OCI-LY3 (cell line): Measurements from ENCODE around the gene CUL2.
A peak's percentile ranks its signal among the peaks of the same experiment; 100 is the strongest.

Experiments used
- H2AFZ ChIP-seq: fragments of 200-600, 300-600 bp; shearing (Covaris generic); 2 replicates; pipeline ENCODE4 v1.6.0; 2014; ENCODE audit warnings: antibody characterized with exemption, low read depth, low read length
- H3K27ac ChIP-seq: fragments of 200-600, 300-600 bp; sonication (generic); 2 replicates; pipeline ENCODE4 v1.5.1; 2014; ENCODE audit warnings: mild to moderate bottlenecking, low read length, moderate library complexity, mixed read lengths
- H3K27me3 ChIP-seq: fragments of 200-600, 300-600 bp; sonication (generic); 2 replicates; pipeline ENCODE4 v1.6.1; 2014; ENCODE audit warnings: low read depth, low read length, mixed read lengths
- H3K36me3 ChIP-seq: fragments of 200-600, 300-600 bp; sonication (generic); replicated peaks from 2 replicates; pipeline ENCODE3; 2014; ENCODE audit warnings: low read depth, low read length, mixed read lengths
- H3K4me1 ChIP-seq: fragments of 300-600, 200-600 bp; sonication (generic); 2 replicates; pipeline ENCODE4 v1.6.1; 2014; ENCODE audit warnings: low read length, mixed read lengths
- H3K4me2 ChIP-seq: fragments of 200-600, 300-600 bp; sonication (generic); 2 replicates; pipeline ENCODE4 v1.6.1; 2014; ENCODE audit warnings: low read length, mixed read lengths
- H3K4me3 ChIP-seq: fragments of 300-600, 200-600 bp; sonication (generic); 2 replicates; pipeline ENCODE4 v1.5.1; 2014; ENCODE audit warnings: antibody characterized with exemption, mild to moderate bottlenecking, low read length, moderate library complexity
- H3K79me2 ChIP-seq: fragments of 300-600, 200-600 bp; shearing (Covaris generic); 2 replicates; pipeline ENCODE4 v1.6.1; 2014; ENCODE audit warnings: mild to moderate bottlenecking, low read length, mixed read lengths
- H3K9ac ChIP-seq: fragments of 300-600, 200-600 bp; shearing (Covaris generic); 2 replicates; pipeline ENCODE4 v1.6.0; 2014; ENCODE audit warnings: mild to moderate bottlenecking, low read length, moderate library complexity
- H3K9me3 ChIP-seq: fragments of 200-600, 300-600 bp; shearing (Covaris generic); 2 replicates; pipeline ENCODE4 v1.6.1; 2014; ENCODE audit warnings: low read length, mixed read lengths; ENCODE audit not compliant: insufficient read depth
- H4K20me1 ChIP-seq: fragments of 200-600, 300-600 bp; sonication (generic); 2 replicates; pipeline ENCODE4 v1.6.1; 2016; ENCODE audit warnings: low read length, mixed read lengths; ENCODE audit not compliant: insufficient read depth
- EZH2phosphoT487 ChIP-seq: fragments of 200-600 bp; shearing (Covaris generic); IDR thresholded peaks from 2 replicates; pipeline ENCODE4 v1.6.1; 2018; ENCODE audit warnings: antibody characterized with exemption, mixed run types, low read depth
- TF ChIP-seq, protein P1 (sequence below): fragments of 200-600, 300-600 bp; sonication (generic); IDR thresholded peaks from 2 replicates; pipeline ENCODE4 v1.5.1; 2014; ENCODE audit warnings: antibody characterized with exemption, low read length, low read depth

The CUL2 gene

DNA sequence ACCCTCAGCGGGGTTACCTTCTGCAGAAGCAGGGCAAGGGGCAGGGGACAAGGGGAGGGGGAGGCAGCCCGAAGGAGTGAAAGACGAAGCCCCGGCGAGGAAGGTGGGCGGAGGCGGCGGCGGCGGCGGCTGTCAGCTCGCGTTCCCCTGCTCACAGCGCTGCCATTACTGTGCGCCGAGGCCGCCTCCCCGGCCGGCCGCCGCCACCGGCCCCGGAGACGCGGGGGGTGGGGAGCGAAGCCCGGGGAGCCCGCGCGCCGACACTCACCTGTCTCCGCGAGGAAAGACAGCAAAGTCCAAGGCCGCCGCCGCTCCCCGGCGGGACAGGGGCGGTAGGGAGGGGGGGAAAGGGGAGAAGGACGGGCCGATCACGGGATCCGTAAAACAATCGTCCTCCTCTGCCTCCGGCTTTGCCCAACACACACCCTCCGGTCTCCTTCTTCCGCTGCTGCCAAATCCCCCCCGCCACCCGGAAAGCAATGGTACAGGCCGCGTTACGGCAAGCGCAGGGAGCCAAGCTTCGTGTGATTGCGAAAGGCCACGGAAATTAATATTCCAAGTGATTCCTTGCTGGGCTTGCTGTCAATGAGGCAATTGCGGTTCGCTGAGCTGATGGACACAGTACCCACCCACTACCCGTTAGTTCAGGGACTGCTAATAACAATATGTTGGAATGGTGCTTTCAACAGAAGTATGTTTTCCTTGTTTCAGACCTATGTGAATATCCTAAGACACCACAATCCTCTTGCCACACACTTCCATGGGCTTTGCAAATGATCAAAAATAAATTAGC, at the start of gene CUL2:
Gene CUL2, minus strand, starts transcription at position 180 of the 793 bp plus-strand sequence. CDS start 19,024 bp downstream, outside the sequence.
- H3K9ac ChIP-seq = peak within 1 kb of the TSS; percentile 85
- peaks cover 47% of the 10 kb centered on the region for H3K79me2 ChIP-seq
- peaks cover 11% of the 10 kb centered on the region for H3K4me1 ChIP-seq
- no peaks in the 10 kb centered on the region for H3K36me3 ChIP-seq
- H3K9me3 ChIP-seq = no peaks in the 10 kb centered on the region
- TF ChIP-seq, protein P1, sequence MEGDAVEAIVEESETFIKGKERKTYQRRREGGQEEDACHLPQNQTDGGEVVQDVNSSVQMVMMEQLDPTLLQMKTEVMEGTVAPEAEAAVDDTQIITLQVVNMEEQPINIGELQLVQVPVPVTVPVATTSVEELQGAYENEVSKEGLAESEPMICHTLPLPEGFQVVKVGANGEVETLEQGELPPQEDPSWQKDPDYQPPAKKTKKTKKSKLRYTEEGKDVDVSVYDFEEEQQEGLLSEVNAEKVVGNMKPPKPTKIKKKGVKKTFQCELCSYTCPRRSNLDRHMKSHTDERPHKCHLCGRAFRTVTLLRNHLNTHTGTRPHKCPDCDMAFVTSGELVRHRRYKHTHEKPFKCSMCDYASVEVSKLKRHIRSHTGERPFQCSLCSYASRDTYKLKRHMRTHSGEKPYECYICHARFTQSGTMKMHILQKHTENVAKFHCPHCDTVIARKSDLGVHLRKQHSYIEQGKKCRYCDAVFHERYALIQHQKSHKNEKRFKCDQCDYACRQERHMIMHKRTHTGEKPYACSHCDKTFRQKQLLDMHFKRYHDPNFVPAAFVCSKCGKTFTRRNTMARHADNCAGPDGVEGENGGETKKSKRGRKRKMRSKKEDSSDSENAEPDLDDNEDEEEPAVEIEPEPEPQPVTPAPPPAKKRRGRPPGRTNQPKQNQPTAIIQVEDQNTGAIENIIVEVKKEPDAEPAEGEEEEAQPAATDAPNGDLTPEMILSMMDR = no peak
- TF ChIP-seq EZH2phosphoT487 = no peak
- H3K27ac ChIP-seq = peak within 1 kb of the TSS; percentile 61
- peak within 1 kb of the TSS; percentile 95 for H2AFZ ChIP-seq
- no peaks in the 10 kb centered on the region for H4K20me1 ChIP-seq
- peak within 1 kb of the TSS; percentile 96 for H3K4me2 ChIP-seq
- H3K27me3 ChIP-seq = no peaks in the 10 kb centered on the region
- peak within 1 kb of the TSS; percentile 97 for H3K4me3 ChIP-seq

DNA sequence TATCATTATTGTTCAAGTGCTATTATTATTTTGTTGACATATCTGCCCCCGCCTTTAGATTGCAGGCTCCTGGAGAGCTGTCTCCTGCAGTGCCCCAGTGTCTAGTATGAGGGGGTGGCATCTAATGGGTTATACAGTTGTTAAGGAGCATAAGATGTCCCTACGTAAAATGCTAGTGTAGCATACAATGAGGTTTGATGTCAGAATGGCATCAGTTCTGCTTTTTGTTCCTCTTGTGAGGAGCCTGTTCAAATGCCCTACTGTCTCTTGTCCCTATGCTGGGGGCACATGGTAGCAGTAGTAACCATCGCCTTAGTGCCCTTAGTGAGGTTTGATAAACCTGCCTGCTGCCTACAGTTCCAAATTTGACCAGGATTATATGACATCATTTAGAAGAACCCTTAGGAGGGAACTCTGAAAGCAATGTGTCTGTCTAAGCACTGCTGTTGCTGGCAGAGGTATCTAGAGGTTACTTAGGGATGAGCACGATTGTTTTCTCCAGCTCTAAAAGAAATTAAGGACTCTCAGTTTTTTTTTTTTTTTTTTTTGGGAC, 46.2 kb upstream of the CUL2 start:
- Histone ChIP-seq H3K4me3 (peak overlapping the region; percentile 55), H3K4me1 (peaks cover 40% of the 10 kb centered on the region), H2AFZ (no peak overlapping the region), H3K27me3 (no peaks in the 10 kb centered on the region), H3K27ac (peak overlapping the region; percentile 59), H3K79me2 (peaks cover 16% of the 10 kb centered on the region), H3K9ac (peak overlapping the region; percentile 37; the same call in 1 of the 2 replicates), H3K36me3 (no peaks in the 10 kb centered on the region), H3K9me3 (no peaks in the 10 kb centered on the region), H3K4me2 (peak overlapping the region; percentile 74), H4K20me1 (no peaks in the 10 kb centered on the region)
- TF ChIP-seq, protein P1 = no peak
- no peak for TF ChIP-seq EZH2phosphoT487

DNA sequence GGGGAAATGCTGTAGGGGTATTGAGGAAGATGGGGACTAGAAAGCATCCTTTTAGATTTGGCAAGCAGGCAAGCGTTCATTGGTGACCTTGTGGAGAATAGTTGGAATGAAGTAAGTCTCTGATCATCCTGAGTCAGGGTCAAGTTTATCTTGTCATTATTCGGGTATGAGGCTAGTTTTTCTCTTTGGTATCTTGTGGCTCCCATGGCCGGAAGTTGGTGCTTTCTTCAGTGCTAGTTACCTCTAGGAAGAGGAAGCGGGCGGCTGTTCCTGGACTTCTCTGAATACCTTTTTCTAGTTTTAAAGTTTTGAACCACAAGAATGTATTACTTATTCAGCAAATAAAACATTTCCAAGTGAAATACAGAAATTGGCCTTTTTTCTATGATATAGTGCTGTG, 45.7 kb upstream of the CUL2 start:
- Histone ChIP-seq H3K4me2 (peak overlapping the region; percentile 74), H4K20me1 (no peaks in the 10 kb centered on the region), H3K27ac (peak overlapping the region; percentile 59), H3K4me1 (peaks cover 44% of the 10 kb centered on the region), H3K4me3 (peak overlapping the region; percentile 55), H3K79me2 (peaks cover 16% of the 10 kb centered on the region), H3K9me3 (no peaks in the 10 kb centered on the region), H3K9ac (peak overlapping the region; percentile 37; the same call in 1 of the 2 replicates), H3K36me3 (no peaks in the 10 kb centered on the region), H2AFZ (peak overlapping the region; percentile 61; the same call in 1 of the 2 replicates), H3K27me3 (no peaks in the 10 kb centered on the region)
- TF ChIP-seq, protein P1 = no peak
- no peak for TF ChIP-seq EZH2phosphoT487

DNA sequence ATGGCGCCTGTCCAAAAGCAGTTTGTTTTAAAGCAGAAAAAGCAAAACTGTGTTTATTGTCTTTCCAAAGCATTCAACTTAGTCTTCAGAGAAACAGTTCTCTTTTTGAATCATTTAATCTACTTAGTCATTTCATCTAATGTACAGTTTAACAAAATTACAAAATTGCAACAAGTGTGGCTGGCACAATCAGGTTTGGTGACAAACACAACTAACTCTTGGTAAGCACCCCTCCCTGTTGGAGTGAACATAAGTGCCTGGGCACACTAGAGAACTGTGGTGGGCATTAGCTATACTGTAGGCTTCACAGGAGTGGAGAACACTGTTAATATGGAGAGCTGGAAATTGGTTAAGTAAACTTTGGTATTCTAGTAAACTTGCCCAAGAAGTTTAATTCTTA, 43.4 kb upstream of the CUL2 start:
- no peaks in the 10 kb centered on the region for H3K27me3 ChIP-seq
- peaks cover 23% of the 10 kb centered on the region for H3K79me2 ChIP-seq
- peak overlapping the region; percentile 73; the same call in 1 of the 2 replicates for H3K4me3 ChIP-seq
- H3K4me1 ChIP-seq = peaks cover 55% of the 10 kb centered on the region
- H3K36me3 ChIP-seq = peaks cover 3% of the 10 kb centered on the region
- no peak overlapping the region for H2AFZ ChIP-seq
- H3K9me3 ChIP-seq = no peaks in the 10 kb centered on the region
- TF ChIP-seq, protein P1 = no peak
- TF ChIP-seq EZH2phosphoT487 = no peak
- H3K4me2 ChIP-seq = peak overlapping the region; percentile 93
- H3K9ac ChIP-seq = no peak overlapping the region
- no peaks in the 10 kb centered on the region for H4K20me1 ChIP-seq
- H3K27ac ChIP-seq = peak overlapping the region; percentile 92; the same call in 1 of the 2 replicates
